Effector CD8-positive, alpha-beta T cell (primary cell): Measurements from ENCODE around the gene CMTM8.
"Not testable (repeated sequence)": the region's sequence is repeated elsewhere in the genome, so short reads cannot be mapped to it uniquely, and the experiment has no call there.

Experiments used
- DNase-seq: peaks from one replicate; lab custom pipeline; 2025; lab: John Stamatoyannopoulos, UW

The CMTM8 gene

DNA sequence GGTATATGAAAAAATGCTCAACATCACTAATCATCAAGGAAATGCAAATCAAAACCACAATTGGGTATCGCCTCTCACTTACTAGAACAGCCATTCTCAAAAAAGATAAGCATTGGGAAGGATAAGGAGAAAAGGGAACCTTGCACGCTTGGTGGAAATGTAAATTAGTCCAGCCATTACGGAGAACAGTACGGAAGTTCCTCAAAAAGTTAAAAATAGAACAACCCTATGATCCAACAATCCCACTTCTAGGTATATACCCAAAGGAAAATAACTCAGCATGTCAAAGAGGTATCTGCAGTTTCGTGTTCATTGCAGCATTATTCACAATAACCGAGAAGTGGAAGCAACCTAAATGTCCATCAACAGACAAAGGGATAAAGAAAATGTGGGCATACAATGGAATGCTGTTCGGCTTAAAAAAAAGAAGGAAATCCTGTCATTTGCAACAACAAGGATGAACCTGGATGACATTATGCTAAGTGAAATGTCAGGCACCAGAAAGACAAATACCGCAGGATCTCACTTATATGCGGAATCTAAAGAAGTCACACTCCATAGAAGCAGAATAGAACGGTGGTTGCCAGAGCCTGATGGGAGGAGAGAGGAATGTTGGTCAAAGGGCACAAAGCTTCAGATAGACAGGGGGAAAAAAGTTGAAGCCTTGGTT is 141.5 kb downstream of the CMTM8 start:
- DNase-seq = no peak

DNA sequence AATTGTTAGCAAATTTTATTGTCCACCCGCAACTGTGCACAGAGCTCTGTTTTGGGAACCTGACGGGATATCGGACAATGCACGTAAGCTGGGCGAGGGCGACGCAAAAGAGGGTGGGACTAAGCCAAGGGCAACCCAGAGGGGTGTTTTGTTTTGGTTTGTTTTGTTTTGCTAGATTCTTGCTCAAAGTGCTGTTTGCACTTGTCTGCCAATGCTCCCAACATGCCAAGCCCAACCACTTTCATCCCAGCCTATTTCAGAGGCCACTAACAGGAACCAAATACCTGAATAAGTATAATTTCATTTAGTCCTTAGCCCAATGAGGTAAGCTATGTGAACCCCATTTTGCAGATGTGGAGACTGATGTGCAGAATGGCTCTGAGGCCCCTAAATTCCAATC is 143.4 kb downstream of the CMTM8 start:
- DNase-seq = no peak

- DNase-seq = no peak
Observed at GRCh38 chr3:32383136-32383711, 144.7 kb downstream of the CMTM8 start.

- no peak for DNase-seq
Observed at GRCh38 chr3:32384938-32385337, 146.5 kb downstream of the CMTM8 start.

DNA sequence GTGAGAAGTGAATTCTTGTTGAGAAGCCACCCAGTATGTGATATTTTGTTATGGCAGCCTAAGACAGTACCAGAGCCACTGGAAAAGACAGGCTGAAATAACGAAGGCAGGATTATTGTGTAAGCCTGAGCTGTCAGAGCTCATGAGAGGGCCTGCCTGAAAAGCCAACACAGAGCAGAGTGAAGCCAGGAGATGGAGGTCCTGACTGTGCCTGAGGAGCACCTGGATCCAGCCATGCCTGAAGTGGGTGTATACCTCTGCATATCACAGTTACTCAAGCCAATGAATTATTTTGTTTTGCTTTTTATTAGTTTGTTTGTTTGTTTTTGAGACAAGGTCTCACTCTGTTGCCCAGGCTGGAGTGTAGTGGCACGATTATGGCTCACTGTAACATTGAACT is 149.0 kb downstream of the CMTM8 start:
- DNase-seq = no peak

- DNase-seq = not testable (repeated sequence)
Observed at GRCh38 chr3:32389577-32389976, 151.1 kb downstream of the CMTM8 start.

DNA sequence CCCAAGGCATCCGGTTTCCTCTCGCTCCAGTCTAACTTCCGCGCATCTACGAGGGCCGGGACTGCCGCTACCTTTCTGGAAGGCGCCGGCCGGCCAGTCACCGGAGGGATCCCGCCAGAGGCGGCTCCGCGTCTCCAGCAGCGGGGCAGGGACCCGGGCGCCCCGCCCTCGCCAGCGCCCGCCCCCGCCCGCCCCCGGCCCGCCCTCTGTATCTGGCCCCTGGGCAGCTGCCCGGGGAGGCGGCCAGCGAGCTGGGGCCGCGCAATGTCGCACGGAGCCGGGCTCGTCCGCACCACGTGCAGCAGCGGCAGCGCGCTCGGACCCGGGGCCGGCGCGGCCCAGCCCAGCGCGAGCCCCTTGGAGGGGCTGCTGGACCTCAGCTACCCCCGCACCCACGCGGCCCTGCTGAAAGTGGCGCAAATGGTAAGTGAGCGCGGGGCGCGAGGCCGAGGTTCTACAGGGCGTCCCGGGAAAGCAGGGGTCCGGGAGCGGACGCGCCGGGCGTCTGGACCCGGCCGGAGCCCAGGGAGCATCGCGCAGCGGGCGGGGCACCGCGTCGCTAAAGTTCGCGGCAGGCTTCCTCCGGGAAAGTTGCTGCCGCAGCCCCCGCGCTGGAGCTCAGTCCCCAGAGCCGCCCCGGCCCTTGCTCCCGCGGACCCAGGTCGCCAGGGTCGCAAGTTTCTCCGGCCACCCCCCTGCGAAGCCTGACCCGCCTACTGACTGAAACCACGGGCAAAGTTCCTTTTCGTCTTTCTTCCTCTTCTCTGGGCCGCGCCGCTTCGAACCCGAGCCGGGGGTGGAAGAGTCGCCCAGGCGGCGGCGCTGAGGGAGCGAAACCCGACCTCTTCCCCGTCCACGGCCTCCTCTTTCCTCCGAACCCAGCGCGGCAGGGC is 153.4 kb downstream of the CMTM8 start, which contains the start of gene CMTM7:
Gene CMTM7 (plus strand): TSS at position 211 of the 893 bp plus-strand sequence. CDS start 54 bp downstream, at position 265.
- DNase-seq = peak; percentile 54

DNA sequence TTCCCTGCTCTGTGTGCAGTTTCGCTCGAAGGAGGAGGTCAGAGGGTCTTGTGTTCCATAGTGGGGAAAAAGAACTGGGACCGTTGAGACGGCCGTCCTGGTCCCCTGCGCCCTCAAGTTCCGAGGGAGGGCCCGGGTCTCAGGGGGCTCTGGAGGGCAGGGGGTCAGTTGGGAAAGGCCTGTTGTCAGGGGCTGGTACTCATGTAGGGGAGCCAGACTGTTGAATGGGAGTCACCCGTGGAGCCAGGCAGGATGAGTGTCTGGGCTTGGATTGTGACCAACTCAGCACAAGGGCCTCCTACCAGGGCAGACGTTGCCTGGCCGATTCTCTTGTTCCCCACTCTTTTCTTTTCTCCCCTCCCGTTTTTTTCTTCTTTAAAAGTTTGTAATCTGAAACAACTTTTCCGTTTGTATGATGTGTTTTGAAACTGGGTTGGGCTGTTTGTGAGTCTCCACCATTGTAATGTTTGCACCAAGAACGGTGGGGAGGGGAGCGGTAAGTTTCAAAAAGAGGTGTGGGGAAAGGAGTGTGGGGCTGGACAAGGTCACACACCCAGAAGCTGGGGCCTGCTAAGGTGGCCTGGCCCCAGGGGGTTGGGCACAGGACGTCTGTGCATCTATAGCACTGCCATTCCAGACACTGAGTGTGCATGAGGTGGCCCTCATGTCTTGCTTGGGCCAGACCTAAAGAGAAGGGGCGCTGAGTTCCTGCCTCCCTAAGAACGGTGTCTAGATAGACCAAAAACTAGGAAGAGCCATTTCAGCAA is 154.2 kb downstream of the CMTM8 start:
- DNase-seq = no peak

- no peak for DNase-seq
Observed at GRCh38 chr3:32395496-32395895, 157.0 kb downstream of the CMTM8 start.

- no peak for DNase-seq
Observed at GRCh38 chr3:32397941-32398340, 159.5 kb downstream of the CMTM8 start.

- DNase-seq = no peak
Observed at GRCh38 chr3:32398531-32398930, 160.1 kb downstream of the CMTM8 start.

DNA sequence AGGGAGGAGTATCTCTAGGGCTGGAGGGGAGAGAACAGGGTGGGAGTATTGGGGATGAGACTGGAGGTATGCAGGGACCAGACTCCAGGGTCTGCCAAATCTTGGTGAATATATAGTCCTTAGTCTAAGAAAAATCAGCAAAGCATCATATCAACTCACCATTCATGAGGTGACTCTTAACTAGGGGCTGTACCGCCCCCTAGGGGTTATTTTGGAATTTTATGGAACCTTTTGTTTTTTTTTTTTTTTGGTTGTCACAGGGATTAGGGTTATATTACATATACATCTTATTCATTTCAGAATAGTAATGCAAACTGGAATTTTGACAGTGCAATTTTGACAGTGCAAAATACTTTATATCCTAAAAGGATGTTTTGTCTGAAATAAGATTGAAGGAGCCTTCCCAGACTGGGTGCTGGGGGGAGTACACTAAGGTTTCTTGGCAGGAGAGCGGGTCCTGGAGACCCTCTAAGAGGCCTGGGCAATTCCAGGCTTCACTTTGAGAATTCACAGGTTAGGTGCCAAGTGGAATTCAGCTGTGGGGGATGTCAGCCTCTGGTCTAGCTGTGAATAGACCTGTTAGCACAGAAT is 160.6 kb downstream of the CMTM8 start:
- DNase-seq = peak; percentile 14

- DNase-seq = no peak
Observed at GRCh38 chr3:32401126-32401525, 162.6 kb downstream of the CMTM8 start.

- peak; percentile 25 for DNase-seq
Observed at GRCh38 chr3:32401556-32402081, 163.1 kb downstream of the CMTM8 start.

DNA sequence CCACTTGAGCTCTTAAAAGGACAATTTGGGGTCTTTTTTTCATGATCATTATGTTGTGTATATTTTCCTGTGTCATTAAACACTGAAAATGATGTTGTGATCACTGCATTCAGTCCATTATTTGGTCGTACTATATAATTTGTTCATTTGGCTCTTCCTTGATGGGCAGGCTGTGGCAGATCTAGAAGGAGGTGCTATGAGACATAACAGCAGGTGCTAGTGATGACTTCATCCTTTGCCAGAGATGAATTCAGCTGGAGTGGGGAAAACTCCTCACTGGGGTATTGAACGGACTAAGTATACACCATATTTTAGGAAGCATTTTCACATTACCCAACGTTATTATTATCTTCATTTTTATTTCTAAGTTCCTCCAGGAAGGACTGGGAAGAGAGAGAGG is 165.2 kb downstream of the CMTM8 start:
- no peak for DNase-seq

- no peak for DNase-seq
Observed at GRCh38 chr3:32404714-32405113, 166.2 kb downstream of the CMTM8 start.

GRCh38 chr3:32405155-32405554 is 166.7 kb downstream of the CMTM8 start:
- no peak for DNase-seq

- DNase-seq = no peak
Observed at GRCh38 chr3:32405711-32406323, 167.3 kb downstream of the CMTM8 start.

GRCh38 chr3:32406486-32407408 is 168.3 kb downstream of the CMTM8 start:
- no peak for DNase-seq
